ENCODE results near the gene CD274.
"Not testable (repeated sequence)": the region's sequence is repeated elsewhere in the genome, so short reads cannot be mapped to it uniquely, and the experiment has no call there.

CD274 gene

DNA sequence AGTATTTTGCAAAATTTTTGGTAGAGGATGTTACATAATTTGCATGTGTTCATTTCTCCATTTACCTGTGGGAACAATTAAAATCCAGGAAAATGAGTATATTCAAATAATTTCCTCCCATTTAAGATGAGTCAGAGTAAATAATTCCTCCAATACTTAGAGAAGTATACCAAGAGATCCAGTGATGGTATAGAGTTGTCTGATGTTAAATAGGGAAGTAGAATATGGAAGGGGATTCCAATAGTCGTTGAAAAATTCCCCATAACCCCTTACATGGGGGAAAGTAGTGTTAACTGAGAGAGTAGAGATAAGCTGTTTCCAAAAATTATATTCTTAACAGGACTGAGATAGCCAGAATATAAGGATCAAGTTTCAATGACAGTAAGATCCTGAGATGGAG is 15.7 kb downstream of the CD274 start:
- H3K4me1 Mint-ChIP-seq = no peaks in the 10 kb centered on the region
- CTCF ChIA-PET = interaction anchor here (1.1 to 1.2 kb wide), 2 partner anchors 8 to 41 kb away, joined by 3 to 4 read pairs; no protein-coding TSS in a partner anchor
- no peaks in the 10 kb centered on the region for H3K9me3 Mint-ChIP-seq
- no peak overlapping the region for H3K4me3 Mint-ChIP-seq
- DNase-seq = no peak
- H3K27ac Mint-ChIP-seq = no peak overlapping the region
- H3K27me3 Mint-ChIP-seq = no peaks in the 10 kb centered on the region
- H3K36me3 Mint-ChIP-seq = peaks cover 62% of the 10 kb centered on the region

DNA sequence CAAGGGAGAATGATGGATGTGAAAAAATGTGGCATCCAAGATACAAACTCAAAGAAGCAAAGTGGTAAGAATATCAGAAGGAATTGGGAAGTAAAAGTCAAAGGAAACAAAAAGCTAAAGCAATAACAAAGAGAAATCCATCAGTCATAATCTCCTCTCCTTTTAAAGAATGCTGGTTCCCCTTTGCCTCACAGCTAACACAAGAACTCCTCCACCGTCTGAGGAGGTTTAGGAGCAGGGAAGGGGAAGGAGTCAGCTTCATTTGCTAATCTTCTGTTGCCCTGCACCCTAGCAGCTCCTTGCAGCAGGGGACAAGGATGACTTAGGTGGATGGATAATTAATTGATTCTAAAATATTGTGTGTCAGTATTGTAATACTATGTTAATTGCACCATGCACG is 16.4 kb downstream of the CD274 start:
- Mint-ChIP-seq H3K27ac (no peak overlapping the region), H3K36me3 (peaks cover 62% of the 10 kb centered on the region), H3K4me1 (no peaks in the 10 kb centered on the region), H3K9me3 (peaks cover under 1% of the 10 kb centered on the region), H3K27me3 (no peaks in the 10 kb centered on the region), H3K4me3 (no peak overlapping the region)
- CTCF ChIA-PET = interaction anchor here (1.1 to 1.2 kb wide), 2 partner anchors 9 to 42 kb away, joined by 3 to 4 read pairs; no protein-coding TSS in a partner anchor
- no peak for DNase-seq

GRCh38 chr9:5468850-5469249 is 18.5 kb downstream of the CD274 start:
- CTCF ChIA-PET = no interaction called here
- Mint-ChIP-seq H3K4me1 (no peaks in the 10 kb centered on the region), H3K27me3 (no peaks in the 10 kb centered on the region), H3K36me3 (peaks cover 46% of the 10 kb centered on the region), H3K4me3 (no peak overlapping the region), H3K27ac (no peak overlapping the region), H3K9me3 (peaks cover 1% of the 10 kb centered on the region)
- no peak for DNase-seq

DNA sequence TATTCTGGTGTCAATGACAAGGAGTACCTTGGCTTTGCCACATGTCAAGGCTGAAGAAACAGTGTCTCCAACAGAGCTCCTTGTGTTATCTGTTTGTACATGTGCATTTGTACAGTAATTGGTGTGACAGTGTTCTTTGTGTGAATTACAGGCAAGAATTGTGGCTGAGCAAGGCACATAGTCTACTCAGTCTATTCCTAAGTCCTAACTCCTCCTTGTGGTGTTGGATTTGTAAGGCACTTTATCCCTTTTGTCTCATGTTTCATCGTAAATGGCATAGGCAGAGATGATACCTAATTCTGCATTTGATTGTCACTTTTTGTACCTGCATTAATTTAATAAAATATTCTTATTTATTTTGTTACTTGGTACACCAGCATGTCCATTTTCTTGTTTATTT is 19.8 kb downstream of the CD274 start:
- no peak overlapping the region for H3K4me3 Mint-ChIP-seq
- H3K27me3 Mint-ChIP-seq = no peaks in the 10 kb centered on the region
- H3K36me3 Mint-ChIP-seq = peaks cover 40% of the 10 kb centered on the region
- CTCF ChIA-PET = interaction anchor here (0.8 to 1.2 kb wide), 2 partner anchors 119 to 135 kb away, joined by 3 read pairs; no protein-coding TSS in a partner anchor
- peaks cover 1% of the 10 kb centered on the region for H3K9me3 Mint-ChIP-seq
- no peaks in the 10 kb centered on the region for H3K4me1 Mint-ChIP-seq
- no peak overlapping the region for H3K27ac Mint-ChIP-seq
- DNase-seq = no peak

- Mint-ChIP-seq H3K9me3 (peaks cover 1% of the 10 kb centered on the region), H3K4me1 (no peaks in the 10 kb centered on the region), H3K27ac (no peak overlapping the region), H3K4me3 (no peak overlapping the region), H3K27me3 (no peaks in the 10 kb centered on the region), H3K36me3 (peaks cover 36% of the 10 kb centered on the region)
- CTCF ChIA-PET = interaction anchor here (0.6 to 0.8 kb wide), 2 partner anchors 134 to 335 kb away, joined by 3 read pairs; no protein-coding TSS in a partner anchor
- no peak for DNase-seq
Measured at GRCh38 chr9:5470816-5471215, 20.5 kb downstream of the CD274 start.

GRCh38 chr9:5475611-5476010 is 25.3 kb downstream of the CD274 start:
- DNase-seq, CTCF ChIA-PET, H3K27ac Mint-ChIP-seq, H3K27me3 Mint-ChIP-seq, H3K4me3 Mint-ChIP-seq, H3K9me3 Mint-ChIP-seq, H3K4me1 Mint-ChIP-seq: not testable (repeated sequence)
- H3K36me3 Mint-ChIP-seq = peaks cover 10% of the 10 kb centered on the region

DNA sequence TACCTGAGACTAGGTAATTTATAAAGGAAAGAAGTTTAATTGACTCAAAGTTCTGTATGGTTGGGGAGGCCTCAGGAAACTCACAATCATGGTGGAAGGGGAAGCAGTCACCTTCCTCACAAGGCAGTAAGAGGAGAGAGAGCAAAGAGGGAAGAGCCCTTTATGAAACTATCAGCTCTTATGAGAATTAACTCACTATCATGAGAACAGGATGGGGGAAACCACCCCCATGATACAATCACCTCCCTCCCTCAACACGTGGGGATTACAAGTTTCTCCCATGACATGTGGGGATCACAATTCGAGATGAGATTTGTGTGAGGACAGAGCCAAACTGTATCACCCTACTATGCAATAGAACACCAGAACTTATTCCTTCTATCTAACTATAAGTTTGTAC is 27.9 kb downstream of the CD274 start:
- peaks cover 6% of the 10 kb centered on the region for H3K9me3 Mint-ChIP-seq
- H3K4me3 Mint-ChIP-seq = no peak overlapping the region
- no peaks in the 10 kb centered on the region for H3K27me3 Mint-ChIP-seq
- no peak for DNase-seq
- CTCF ChIA-PET = no interaction called here
- no peak overlapping the region for H3K27ac Mint-ChIP-seq
- peaks cover 10% of the 10 kb centered on the region for H3K36me3 Mint-ChIP-seq
- H3K4me1 Mint-ChIP-seq = no peaks in the 10 kb centered on the region

GRCh38 chr9:5479994-5480694 is 29.8 kb downstream of the CD274 start:
- no peak overlapping the region for H3K4me3 Mint-ChIP-seq
- H3K27ac Mint-ChIP-seq = no peak overlapping the region
- H3K9me3 Mint-ChIP-seq = peaks cover 6% of the 10 kb centered on the region
- DNase-seq = no peak
- no peaks in the 10 kb centered on the region for H3K27me3 Mint-ChIP-seq
- H3K36me3 Mint-ChIP-seq = peaks cover 5% of the 10 kb centered on the region
- CTCF ChIA-PET = no interaction called here
- no peaks in the 10 kb centered on the region for H3K4me1 Mint-ChIP-seq

DNA sequence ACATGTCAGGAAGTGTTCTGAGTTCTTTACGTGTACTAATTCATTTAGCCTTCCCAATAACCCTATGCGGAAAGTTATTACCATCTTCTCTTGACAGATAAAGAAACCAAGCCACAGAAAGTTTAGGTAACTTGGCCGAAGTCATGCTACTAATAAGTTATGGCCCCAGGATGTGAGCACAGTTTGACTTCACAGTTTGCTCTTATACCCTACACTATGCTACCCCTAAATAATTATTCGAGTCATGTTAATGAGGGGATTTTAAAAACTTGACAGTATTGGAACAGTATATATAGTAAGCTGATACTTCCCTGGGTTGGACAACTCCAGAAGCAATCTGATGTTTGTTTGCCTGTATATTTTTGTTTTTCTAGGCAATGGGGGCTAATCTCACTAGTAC is 30.6 kb downstream of the CD274 start:
- peaks cover 3% of the 10 kb centered on the region for H3K36me3 Mint-ChIP-seq
- H3K27ac Mint-ChIP-seq = no peak overlapping the region
- DNase-seq = no peak
- CTCF ChIA-PET = no interaction called here
- H3K4me3 Mint-ChIP-seq = no peak overlapping the region
- no peaks in the 10 kb centered on the region for H3K4me1 Mint-ChIP-seq
- peaks cover 6% of the 10 kb centered on the region for H3K9me3 Mint-ChIP-seq
- no peaks in the 10 kb centered on the region for H3K27me3 Mint-ChIP-seq

GRCh38 chr9:5481322-5482040 is 31.1 kb downstream of the CD274 start:
- Mint-ChIP-seq H3K4me3 (no peak overlapping the region), H3K27ac (no peak overlapping the region), H3K36me3 (no peaks in the 10 kb centered on the region), H3K9me3 (peaks cover 1% of the 10 kb centered on the region), H3K27me3 (no peaks in the 10 kb centered on the region), H3K4me1 (no peaks in the 10 kb centered on the region)
- DNase-seq = no peak
- CTCF ChIA-PET = no interaction called here

- Mint-ChIP-seq H3K27ac (no peak overlapping the region), H3K9me3 (no peaks in the 10 kb centered on the region), H3K36me3 (no peaks in the 10 kb centered on the region), H3K4me3 (no peak overlapping the region), H3K27me3 (no peaks in the 10 kb centered on the region), H3K4me1 (no peaks in the 10 kb centered on the region)
- DNase-seq = no peak
- CTCF ChIA-PET = no interaction called here
Measured at GRCh38 chr9:5482194-5482593, 31.9 kb downstream of the CD274 start.

DNA sequence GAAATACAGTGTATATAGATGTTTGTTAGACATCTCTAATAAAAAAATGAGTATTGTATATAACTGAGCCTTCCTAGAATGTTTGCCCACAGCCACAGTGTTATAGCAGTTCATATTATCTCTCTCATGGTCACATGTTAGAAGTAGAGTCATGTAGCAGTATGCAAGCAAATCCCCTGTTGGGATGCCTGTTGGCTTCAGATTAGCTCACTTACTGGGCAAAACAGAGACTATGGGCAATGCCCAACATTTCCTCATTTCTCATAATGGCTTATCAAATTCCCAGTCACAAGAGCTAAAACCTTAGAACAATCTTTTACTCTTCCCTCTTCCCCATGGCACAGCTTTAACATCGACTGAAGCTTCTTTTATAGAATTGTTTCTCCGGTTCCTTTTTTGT is 33.0 kb downstream of the CD274 start:
- CTCF ChIA-PET = interaction anchor here (1.2 kb wide), 1 partner anchor 10 kb away, joined by 4 read pairs; no protein-coding TSS in a partner anchor
- no peaks in the 10 kb centered on the region for H3K9me3 Mint-ChIP-seq
- no peaks in the 10 kb centered on the region for H3K36me3 Mint-ChIP-seq
- no peak for DNase-seq
- no peak overlapping the region for H3K4me3 Mint-ChIP-seq
- no peak overlapping the region for H3K27ac Mint-ChIP-seq
- H3K4me1 Mint-ChIP-seq = no peaks in the 10 kb centered on the region
- H3K27me3 Mint-ChIP-seq = no peaks in the 10 kb centered on the region

- no peaks in the 10 kb centered on the region for H3K36me3 Mint-ChIP-seq
- H3K27ac Mint-ChIP-seq = no peak overlapping the region
- H3K4me1 Mint-ChIP-seq = no peaks in the 10 kb centered on the region
- no peak overlapping the region for H3K4me3 Mint-ChIP-seq
- no peak for DNase-seq
- H3K9me3 Mint-ChIP-seq = no peaks in the 10 kb centered on the region
- no peaks in the 10 kb centered on the region for H3K27me3 Mint-ChIP-seq
- CTCF ChIA-PET = no interaction called here
Measured at GRCh38 chr9:5485378-5486085, 35.2 kb downstream of the CD274 start.

- H3K4me3 Mint-ChIP-seq = no peak overlapping the region
- H3K27me3 Mint-ChIP-seq = no peaks in the 10 kb centered on the region
- H3K27ac Mint-ChIP-seq = no peak overlapping the region
- CTCF ChIA-PET = interaction anchor here (0.6 to 1.7 kb wide), 2 partner anchors 114 to 141 kb away, joined by 3 to 4 read pairs; no protein-coding TSS in a partner anchor
- no peaks in the 10 kb centered on the region for H3K9me3 Mint-ChIP-seq
- no peaks in the 10 kb centered on the region for H3K36me3 Mint-ChIP-seq
- no peak for DNase-seq
- no peaks in the 10 kb centered on the region for H3K4me1 Mint-ChIP-seq
Measured at GRCh38 chr9:5486988-5487387, 36.6 kb downstream of the CD274 start.
